MM.1S (cell line): ENCODE results near the gene PTPRO.

Experiments used
- DNase-seq: peaks from one replicate; pipeline ENCODE4 v3.0.0-alpha.2; 2015
- H2AFZ ChIP-seq: fragments of 300-600 bp; sonication (generic); 2 replicates; pipeline ENCODE4 v1.6.0; 2016; ENCODE audit warnings: antibody characterized with exemption, low read length
- H3F3A ChIP-seq: fragments of 300-600 bp; sonication (generic); 2 replicates; pipeline ENCODE4 v1.6.1; 2016; ENCODE audit warnings: mild to moderate bottlenecking, antibody characterized with exemption, low read length, moderate library complexity, mixed read lengths; ENCODE audit not compliant: insufficient read depth
- H3K27ac ChIP-seq: fragments of 300-600 bp; sonication (generic); 2 replicates; pipeline ENCODE4 v1.5.1; 2016; ENCODE audit warnings: mild to moderate bottlenecking, low read length
- H3K27me3 ChIP-seq: fragments of 300-600 bp; sonication (generic); replicated peaks from 2 replicates; pipeline ENCODE4 v1.6.0; 2016; ENCODE audit warnings: low read length; ENCODE audit not compliant: insufficient read depth
- H3K36me3 ChIP-seq: fragments of 300-600 bp; sonication (generic); replicated peaks from 2 replicates; pipeline ENCODE4 v1.6.1; 2016; ENCODE audit warnings: mild to moderate bottlenecking, low read length, mixed read lengths; ENCODE audit not compliant: insufficient read depth
- H3K4me1 ChIP-seq: fragments of 300-600 bp; sonication (generic); 2 replicates; pipeline ENCODE4 v1.6.1; 2016; ENCODE audit warnings: low read length, mixed read lengths
- H3K4me2 ChIP-seq: fragments of 300-600 bp; sonication (generic); 2 replicates; pipeline ENCODE4 v1.6.0; 2016; ENCODE audit warnings: low read depth, low read length
- H3K4me3 ChIP-seq: fragments of 300-600 bp; sonication (generic); 2 replicates; pipeline ENCODE4 v1.5.1; 2016; ENCODE audit warnings: low read length, mixed read lengths
- H3K79me2 ChIP-seq: fragments of 300-600 bp; sonication (generic); 2 replicates; pipeline ENCODE4 v1.6.1; 2016; ENCODE audit warnings: mixed run types, low read length, mixed read lengths
- H3K9ac ChIP-seq: fragments of 300-600 bp; sonication (generic); 2 replicates; pipeline ENCODE4 v1.6.1; 2016; ENCODE audit warnings: low read length, mixed read lengths
- H3K9me2 ChIP-seq: fragments of 300-600 bp; sonication (generic); replicated peaks from 2 replicates; pipeline ENCODE4 v1.6.1; 2016; ENCODE audit warnings: mild to moderate bottlenecking, low read length, mixed read lengths; ENCODE audit not compliant: insufficient read depth
- H3K9me3 ChIP-seq: fragments of 300-600 bp; sonication (generic); replicated peaks from 2 replicates; pipeline ENCODE4 v1.6.1; 2016; ENCODE audit warnings: mild to moderate bottlenecking, low read length, mixed read lengths; ENCODE audit not compliant: insufficient read depth
- H4K20me1 ChIP-seq: fragments of 300-600 bp; sonication (generic); 2 replicates; pipeline ENCODE4 v1.6.1; 2016; ENCODE audit warnings: mild to moderate bottlenecking, low read length, moderate library complexity, mixed read lengths; ENCODE audit not compliant: insufficient read depth
- CTCF ChIP-seq: fragments of 300-600 bp; sonication (generic); IDR thresholded peaks from 2 replicates; pipeline ENCODE4 v1.5.1; 2016; ENCODE audit warnings: antibody characterized with exemption, low read length, mixed read lengths
- EZH2 ChIP-seq: fragments of 300-600 bp; sonication (generic); optimal IDR thresholded peaks from 2 replicates; pipeline ENCODE3; 2017; ENCODE audit warnings: low read depth, mild to moderate bottlenecking, antibody characterized with exemption, low read length, mixed read lengths
- EZH2phosphoT487 ChIP-seq: fragments of 300-600 bp; sonication (generic); IDR thresholded peaks from 2 replicates; pipeline ENCODE4 v1.6.1; 2018; ENCODE audit warnings: antibody characterized with exemption, low read length

Gene PTPRO

GRCh38 chr12:15644700-15645099 lies 322.4 kb downstream of the PTPRO start:
- no peaks in the 10 kb centered on the region for H3K9me2 ChIP-seq
- no peaks in the 10 kb centered on the region for H3F3A ChIP-seq
- no peaks in the 10 kb centered on the region for H3K36me3 ChIP-seq
- H3K27me3 ChIP-seq = no peaks in the 10 kb centered on the region
- no peaks in the 10 kb centered on the region for H3K79me2 ChIP-seq
- H4K20me1 ChIP-seq = no peaks in the 10 kb centered on the region
- DNase-seq = no peak
- no peak for TF ChIP-seq CTCF
- TF ChIP-seq EZH2phosphoT487 = no peak
- TF ChIP-seq EZH2 = no peak
- no peak overlapping the region for H3K27ac ChIP-seq
- no peaks in the 10 kb centered on the region for H3K4me1 ChIP-seq
- H3K4me2 ChIP-seq = no peak overlapping the region
- no peak overlapping the region for H3K9ac ChIP-seq
- no peaks in the 10 kb centered on the region for H3K9me3 ChIP-seq
- H3K4me3 ChIP-seq = no peak overlapping the region
- H2AFZ ChIP-seq = no peak overlapping the region

- TF ChIP-seq EZH2phosphoT487 (no peak), CTCF (no peak), EZH2 (no peak)
- no peaks in the 10 kb centered on the region for H3K27me3 ChIP-seq
- no peaks in the 10 kb centered on the region for H3F3A ChIP-seq
- no peaks in the 10 kb centered on the region for H3K36me3 ChIP-seq
- H3K9me3 ChIP-seq = no peaks in the 10 kb centered on the region
- no peaks in the 10 kb centered on the region for H3K79me2 ChIP-seq
- no peaks in the 10 kb centered on the region for H3K9me2 ChIP-seq
- no peaks in the 10 kb centered on the region for H4K20me1 ChIP-seq
- H3K4me2 ChIP-seq = no peak overlapping the region
- no peak overlapping the region for H3K4me3 ChIP-seq
- no peak for DNase-seq
- H3K9ac ChIP-seq = no peak overlapping the region
- no peaks in the 10 kb centered on the region for H3K4me1 ChIP-seq
- H3K27ac ChIP-seq = no peak overlapping the region
- H2AFZ ChIP-seq = no peak overlapping the region
Observed at GRCh38 chr12:15646581-15646980, 324.3 kb downstream of the PTPRO start.
